ENCODE data around the gene CDC20B.
"Not testable (repeated sequence)": the region's sequence is repeated elsewhere in the genome, so short reads cannot be mapped to it uniquely, and the experiment has no call there.

Gene CDC20B

GRCh38 chr5:55104036-55104772 lies 68.8 kb downstream of the CDC20B start:
- DNase-seq (ENCODE audit: low spot score): no peak

- DNase-seq (ENCODE audit: low spot score): no peak
Observed at GRCh38 chr5:55102348-55102747, 70.6 kb downstream of the CDC20B start, which contains the start of gene GZMA. TSS of gene GZMA (plus strand) at chr5:55102646. CDS start at chr5:55102683, 37 bp downstream.

- DNase-seq (ENCODE audit: low spot score): no peak
Observed at GRCh38 chr5:55101556-55102276, 71.3 kb downstream of the CDC20B start.

GRCh38 chr5:55101148-55101547 lies 71.8 kb downstream of the CDC20B start:
- not testable (repeated sequence) for DNase-seq (ENCODE audit: low spot score)

- no peak for DNase-seq (ENCODE audit: low spot score)
Observed at GRCh38 chr5:55096861-55097260, 76.1 kb downstream of the CDC20B start.

- DNase-seq (ENCODE audit: low spot score): no peak
Observed at GRCh38 chr5:55096182-55096581, 76.8 kb downstream of the CDC20B start.

GRCh38 chr5:55091011-55091410 lies 82.0 kb downstream of the CDC20B start:
- DNase-seq (ENCODE audit: low spot score): not testable (repeated sequence)

- DNase-seq (ENCODE audit: low spot score): not testable (repeated sequence)
Observed at GRCh38 chr5:55089301-55089700, 83.7 kb downstream of the CDC20B start.

GRCh38 chr5:55081541-55081940 lies 91.4 kb downstream of the CDC20B start:
- DNase-seq (ENCODE audit: low spot score): no peak

- DNase-seq (ENCODE audit: low spot score): no peak
Observed at GRCh38 chr5:55073211-55073610, 99.8 kb downstream of the CDC20B start.

- no peak for DNase-seq (ENCODE audit: low spot score)
Observed at GRCh38 chr5:55072666-55073065, 100.3 kb downstream of the CDC20B start.

- no peak for DNase-seq (ENCODE audit: low spot score)
Observed at GRCh38 chr5:55071413-55071812, 101.6 kb downstream of the CDC20B start.

- no peak for DNase-seq (ENCODE audit: low spot score)
Observed at GRCh38 chr5:55070968-55071367, 102.0 kb downstream of the CDC20B start.

- DNase-seq (ENCODE audit: low spot score): no peak
Observed at GRCh38 chr5:55066277-55066676, 106.7 kb downstream of the CDC20B start.

- DNase-seq (ENCODE audit: low spot score): no peak
Observed at GRCh38 chr5:55064523-55064922, 108.5 kb downstream of the CDC20B start.

- DNase-seq (ENCODE audit: low spot score): no peak
Observed at GRCh38 chr5:55063899-55064298, 109.1 kb downstream of the CDC20B start.

- no peak for DNase-seq (ENCODE audit: low spot score)
Observed at GRCh38 chr5:55063220-55063863, 109.6 kb downstream of the CDC20B start.
